HepG2 (cell line): Measurements from ENCODE around the gene ACOT6. TPM values are rescaled to one million over a fixed set of nuclear protein-coding genes. Genes with fewer than 3 reads are reported as not detected.

Experiments used
- ASH2L ChIP-seq: fragments of 300-600, 200-600 bp; sonication (generic); IDR thresholded peaks from 2 replicates; pipeline ENCODE4 v1.7.0; 2017; ENCODE audit warnings: low read depth, mild to moderate bottlenecking, moderate library complexity, mixed read lengths, low read length; ENCODE audit not compliant: insufficient read length
- CTCF ChIP-seq: sonication (generic); formaldehyde crosslinking; IDR thresholded peaks from 2 replicates; pipeline ENCODE4 v1.5.0; 2020; ENCODE audit warnings: mild to moderate bottlenecking, missing genetic modification reagents, moderate library complexity
- GZF1 ChIP-seq: sonication (generic); formaldehyde crosslinking; IDR thresholded peaks from 2 replicates; pipeline ENCODE4 v1.5.1; 2020; ENCODE audit warnings: mild to moderate bottlenecking, missing genetic modification reagents
- KAT8 ChIP-seq: IDR thresholded peaks from 2 replicates; pipeline ENCODE4 v1.6.1; 2016; ENCODE audit warnings: missing genetic modification reagents, missing compliant biosample characterization
- KDM3A ChIP-seq: IDR thresholded peaks from 2 replicates; pipeline ENCODE4 v1.6.1; 2018; ENCODE audit warnings: low read depth, missing compliant biosample characterization
- KLF13 ChIP-seq: sonication (generic); formaldehyde crosslinking; IDR thresholded peaks from 2 replicates; pipeline ENCODE4 v1.4.0; 2020; ENCODE audit warnings: mild to moderate bottlenecking, missing genetic modification reagents
- SMC3 ChIP-seq: IDR thresholded peaks from 2 replicates; pipeline ENCODE4 v1.6.1; 2011; ENCODE audit warnings: low read length, improper control_type of control experiment
- SNAPC2 ChIP-seq: sonication (generic); formaldehyde crosslinking; IDR thresholded peaks from 2 replicates; pipeline ENCODE4 v1.8.1; 2022; ENCODE audit warnings: mild to moderate bottlenecking, missing genetic modification reagents
- STAG1 ChIP-seq: sonication (generic); formaldehyde crosslinking; IDR thresholded peaks from 2 replicates; pipeline ENCODE4 v1.4.0; 2020; ENCODE audit warnings: missing genetic modification reagents
- XRCC5 ChIP-seq: fragments of 200-400 bp; formaldehyde crosslinking; optimal IDR thresholded peaks from 2 replicates; pipeline ENCODE3; 2017; ENCODE audit warnings: mild to moderate bottlenecking, low read length
- ZBTB34 ChIP-seq: sonication (generic); formaldehyde crosslinking; IDR thresholded peaks from 2 replicates; pipeline ENCODE4 v1.8.0; 2022; ENCODE audit warnings: mild to moderate bottlenecking, missing genetic modification reagents
- ZGPAT ChIP-seq: IDR thresholded peaks from 2 replicates; pipeline ENCODE4 v1.6.1; 2016; ENCODE audit warnings: mild to moderate bottlenecking
- ZMYM3 ChIP-seq: sonication (generic); formaldehyde crosslinking; IDR thresholded peaks from 2 replicates; pipeline ENCODE4 v1.5.1; 2020; ENCODE audit warnings: mild to moderate bottlenecking, missing genetic modification reagents
- ZNF18 ChIP-seq: sonication (generic); formaldehyde crosslinking; IDR thresholded peaks from 2 replicates; pipeline ENCODE4 v1.8.0; 2022; ENCODE audit warnings: mild to moderate bottlenecking, missing genetic modification reagents; ENCODE audit not compliant: insufficient replicate concordance
- ZNF468 ChIP-seq: sonication (generic); formaldehyde crosslinking; IDR thresholded peaks from 2 replicates; pipeline ENCODE4 v1.8.0; 2022; ENCODE audit warnings: mild to moderate bottlenecking, moderate library complexity, missing genetic modification reagents
- ZNF609 ChIP-seq: sonication (generic); formaldehyde crosslinking; IDR thresholded peaks from 2 replicates; pipeline ENCODE4 v1.4.0; 2020; ENCODE audit warnings: mild to moderate bottlenecking, missing genetic modification reagents, borderline replicate concordance
- polyA plus RNA-seq, 8 experiments: library from polyadenylated mRNA; depleted of rRNA in 3 of 8; stranded (reverse) in 7 of 8; unstranded in 1 of 8; fragments of >200 nt; fragmentation: Illumina TruSeq in 4 of 8; extraction: Trizol in 4 of 8; gene quantifications; 2 replicates each; pipeline versions ENCODE4 v1.2.1 to v1.2.3, GENCODE V29; 2011 to 2016; ENCODE audit warnings: low read depth in 4 of 8, missing spikeins in 1 of 8, mixed read lengths in 1 of 8; ENCODE audit not compliant: insufficient read depth in 1 of 8
- total RNA-seq, 5 experiments: library from RNA; depleted of rRNA; stranded (reverse); fragments of >200 nt; fragmentation: Illumina TruSeq; extraction: Trizol; gene quantifications; 2 replicates each; pipeline ENCODE4 v1.2.3, GENCODE V29; 2016; ENCODE audit warnings: low read depth in 1 of 5

The ACOT6 gene
- total and polyA plus RNA-seq, 2 of the 13 experiments (the other 11 are each of a cell fraction or from before 2014, with no cell fraction given): 0.15 to 0.27 TPM

- TF ChIP-seq ASH2L (peak; percentile 37), KAT8 (CRISPR knock-in tag) (peak; percentile 54), GZF1 (CRISPR knock-in tag) (no peak), ZMYM3 (CRISPR knock-in tag) (peak; percentile 16; the same call in 1 of the 2 replicates), SMC3 (peak; percentile 84), XRCC5 (peak; percentile 18), KDM3A (CRISPR knock-in tag) (0 out of 2 replicates have a peak, but pooled peaks have one; percentile 10), CTCF (CRISPR knock-in tag) (peak; percentile 83), ZNF468 (CRISPR knock-in tag) (no peak), ZNF609 (CRISPR knock-in tag) (0 out of 2 replicates have a peak, but pooled peaks have one; percentile 18), STAG1 (peak; percentile 87), ZGPAT (CRISPR knock-in tag) (0 out of 2 replicates have a peak, but pooled peaks have one; percentile 21), ZBTB34 (CRISPR knock-in tag) (no peak), SNAPC2 (CRISPR knock-in tag) (0 out of 2 replicates have a peak, but pooled peaks have one; percentile 14), KLF13 (CRISPR knock-in tag) (no peak), ZNF18 (CRISPR knock-in tag) (no peak)
These were observed 21.0 kb downstream of the ACOT6 start (continued) for GRCh38 chr14:73633116-73634010.
